ENCODE results near the gene COX17.

The COX17 gene

DNA sequence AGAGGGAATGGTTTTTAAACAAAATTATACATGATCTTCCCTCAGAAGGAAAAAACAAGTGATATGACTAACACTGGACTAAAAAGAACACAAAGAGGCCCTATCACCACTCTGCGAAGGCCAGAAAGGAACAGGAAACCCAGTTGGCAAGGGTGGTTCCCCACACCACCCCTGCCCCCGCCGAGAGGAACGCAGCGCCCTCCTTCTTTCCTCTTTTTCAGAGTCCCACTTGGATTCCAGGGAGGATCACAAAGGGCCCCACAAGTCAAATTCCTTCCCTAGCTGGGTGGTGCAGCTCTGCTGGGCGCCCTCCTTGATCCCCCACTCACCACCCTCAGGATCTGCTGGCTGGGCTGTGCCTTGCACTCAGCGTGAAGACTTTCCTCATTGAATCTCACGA is 49.7 kb downstream of the COX17 start:
- Histone ChIP-seq H3K27ac (ENCODE audit: low read depth, low read length) (no peak overlapping the region), H3K9ac (ENCODE audit: low read length) (no peak overlapping the region), H3F3A (ENCODE audit: insufficient read depth) (no peaks in the 10 kb centered on the region), H3K27me3 (ENCODE audit: low read length) (no peaks in the 10 kb centered on the region), H3K79me2 (ENCODE audit: insufficient read depth, low read length) (no peaks in the 10 kb centered on the region), H3K36me3 (ENCODE audit: low read length) (no peaks in the 10 kb centered on the region), H2AFZ (ENCODE audit: low read depth, low read length, severe bottlenecking) (no peak overlapping the region), H4K20me1 (ENCODE audit: low read depth, low read length) (no peaks in the 10 kb centered on the region), H3K4me3 (ENCODE audit: insufficient read depth, low read length, poor library complexity, severe bottlenecking) (no peak overlapping the region), H3K9me2 (replicated peaks; ENCODE audit: insufficient read depth, low read length) (no peaks in the 10 kb centered on the region), H3K4me2 (ENCODE audit: low read depth, low read length, poor library complexity, severe bottlenecking) (no peak overlapping the region), H3K9me3 (ENCODE audit: insufficient read depth, low read length) (no peaks in the 10 kb centered on the region)
- no peak for TF ChIP-seq EZH2phosphoT487 (conservative IDR thresholded peaks at IDR 0.05; ENCODE audit: low read length)
- TF ChIP-seq, protein P1, sequence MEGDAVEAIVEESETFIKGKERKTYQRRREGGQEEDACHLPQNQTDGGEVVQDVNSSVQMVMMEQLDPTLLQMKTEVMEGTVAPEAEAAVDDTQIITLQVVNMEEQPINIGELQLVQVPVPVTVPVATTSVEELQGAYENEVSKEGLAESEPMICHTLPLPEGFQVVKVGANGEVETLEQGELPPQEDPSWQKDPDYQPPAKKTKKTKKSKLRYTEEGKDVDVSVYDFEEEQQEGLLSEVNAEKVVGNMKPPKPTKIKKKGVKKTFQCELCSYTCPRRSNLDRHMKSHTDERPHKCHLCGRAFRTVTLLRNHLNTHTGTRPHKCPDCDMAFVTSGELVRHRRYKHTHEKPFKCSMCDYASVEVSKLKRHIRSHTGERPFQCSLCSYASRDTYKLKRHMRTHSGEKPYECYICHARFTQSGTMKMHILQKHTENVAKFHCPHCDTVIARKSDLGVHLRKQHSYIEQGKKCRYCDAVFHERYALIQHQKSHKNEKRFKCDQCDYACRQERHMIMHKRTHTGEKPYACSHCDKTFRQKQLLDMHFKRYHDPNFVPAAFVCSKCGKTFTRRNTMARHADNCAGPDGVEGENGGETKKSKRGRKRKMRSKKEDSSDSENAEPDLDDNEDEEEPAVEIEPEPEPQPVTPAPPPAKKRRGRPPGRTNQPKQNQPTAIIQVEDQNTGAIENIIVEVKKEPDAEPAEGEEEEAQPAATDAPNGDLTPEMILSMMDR (IDR thresholded peaks at IDR 0.05; ENCODE audit: insufficient read depth, low read length, poor library complexity, severe bottlenecking): no peak

- H3K9me3 ChIP-seq (ENCODE audit: insufficient read depth, low read length): no peaks in the 10 kb centered on the region
- no peaks in the 10 kb centered on the region for H3K27me3 ChIP-seq (ENCODE audit: low read length)
- no peak for TF ChIP-seq EZH2phosphoT487 (conservative IDR thresholded peaks at IDR 0.05; ENCODE audit: low read length)
- TF ChIP-seq, protein P1 (IDR thresholded peaks at IDR 0.05; ENCODE audit: insufficient read depth, low read length, poor library complexity, severe bottlenecking): no peak
- H3K4me3 ChIP-seq (ENCODE audit: insufficient read depth, low read length, poor library complexity, severe bottlenecking): no peak overlapping the region
- H3K4me2 ChIP-seq (ENCODE audit: low read depth, low read length, poor library complexity, severe bottlenecking): no peak overlapping the region
- H4K20me1 ChIP-seq (ENCODE audit: low read depth, low read length): no peaks in the 10 kb centered on the region
- no peak overlapping the region for H2AFZ ChIP-seq (ENCODE audit: low read depth, low read length, severe bottlenecking)
- H3K79me2 ChIP-seq (ENCODE audit: insufficient read depth, low read length): no peaks in the 10 kb centered on the region
- no peaks in the 10 kb centered on the region for H3K9me2 ChIP-seq (replicated peaks; ENCODE audit: insufficient read depth, low read length)
- no peaks in the 10 kb centered on the region for H3F3A ChIP-seq (ENCODE audit: insufficient read depth)
- H3K9ac ChIP-seq (ENCODE audit: low read length): no peak overlapping the region
- no peaks in the 10 kb centered on the region for H3K36me3 ChIP-seq (ENCODE audit: low read length)
- no peak overlapping the region for H3K27ac ChIP-seq (ENCODE audit: low read depth, low read length)
These were observed 51.0 kb downstream of the COX17 start for GRCh38 chr3:119626196-119626595.

- Histone ChIP-seq H3F3A (ENCODE audit: insufficient read depth) (no peaks in the 10 kb centered on the region), H3K9me2 (replicated peaks; ENCODE audit: insufficient read depth, low read length) (no peaks in the 10 kb centered on the region), H2AFZ (ENCODE audit: low read depth, low read length, severe bottlenecking) (no peak overlapping the region), H3K79me2 (ENCODE audit: insufficient read depth, low read length) (no peaks in the 10 kb centered on the region), H3K27me3 (ENCODE audit: low read length) (no peaks in the 10 kb centered on the region), H3K4me3 (ENCODE audit: insufficient read depth, low read length, poor library complexity, severe bottlenecking) (no peak overlapping the region), H3K36me3 (ENCODE audit: low read length) (no peaks in the 10 kb centered on the region), H4K20me1 (ENCODE audit: low read depth, low read length) (no peaks in the 10 kb centered on the region), H3K4me2 (ENCODE audit: low read depth, low read length, poor library complexity, severe bottlenecking) (no peak overlapping the region), H3K9me3 (ENCODE audit: insufficient read depth, low read length) (no peaks in the 10 kb centered on the region), H3K9ac (ENCODE audit: low read length) (no peak overlapping the region), H3K27ac (ENCODE audit: low read depth, low read length) (no peak overlapping the region)
- TF ChIP-seq, protein P1 (IDR thresholded peaks at IDR 0.05; ENCODE audit: insufficient read depth, low read length, poor library complexity, severe bottlenecking): no peak
- no peak for TF ChIP-seq EZH2phosphoT487 (conservative IDR thresholded peaks at IDR 0.05; ENCODE audit: low read length)
These were observed 51.6 kb downstream of the COX17 start for GRCh38 chr3:119625451-119626153.
